Measurements from ENCODE around the gene PTGDR. TPM values are rescaled to one million over a fixed set of nuclear protein-coding genes. Genes with fewer than 3 reads are reported as not detected.

Gene PTGDR
- polyA plus RNA-seq, 1 of the 3 experiments (the other 2 are of a cell fraction) = not detected

- 68% methylated on average over 4 of the region's 4 CpGs for WGBS (ENCODE audit: low lambda C conversion rate)
- CTCF ChIA-PET = interaction anchor here (0.8 to 3.6 kb wide), 3 partner anchors 11 to 233 kb away, joined by 3 to 13 read pairs (median 4); partner anchors contain the start of gene PTGER2
- no peak overlapping the region for H3K9ac ChIP-seq
Measured at GRCh38 chr14:52303236-52303635, 35.7 kb downstream of the PTGDR start.

More at GRCh38 chr14:52303236-52303635, 35.7 kb downstream of the PTGDR start:
- H3K9me2 ChIP-seq = no peaks in the 10 kb centered on the region
- H3K4me1 ChIP-seq (ENCODE audit: control insufficient read depth in 1 of 2, insufficient read depth in 2 of 2, low read depth in 1 of 2, low read length in 1 of 2) = no peaks in the 10 kb centered on the region
- no peaks in the 10 kb centered on the region for H3K36me3 ChIP-seq (replicated peaks in 1 of 2; ENCODE audit: control insufficient read depth in 1 of 2, insufficient read depth in 2 of 2, low read length in 1 of 2)
- H3K9me3 ChIP-seq = no peaks in the 10 kb centered on the region
- H3K4me3 ChIP-seq (ENCODE audit: low read depth in 2 of 2, low read length in 1 of 2) = no peak overlapping the region
- H3F3A ChIP-seq (replicated peaks; ENCODE audit: insufficient read depth) = no peaks in the 10 kb centered on the region
- H2AFZ ChIP-seq (ENCODE audit: low read depth) = no peak overlapping the region
- H3K4me2 ChIP-seq = no peak overlapping the region
- H3K27ac ChIP-seq (ENCODE audit: low read depth in 2 of 2, low read length in 1 of 2) = no peak overlapping the region
- TF ChIP-seq NFIC (IDR thresholded peaks at IDR 0.05; ENCODE audit: borderline replicate concordance) (no peak), SIN3A (IDR thresholded peaks at IDR 0.05; ENCODE audit: borderline replicate concordance, low read depth, low read length) (no peak), NRF1 (IDR thresholded peaks at IDR 0.05; ENCODE audit: low read depth, low read length) (no peak), GATA2 (CRISPR knock-in tag; IDR thresholded peaks at IDR 0.05) (no peak), CTCF (IDR thresholded peaks at IDR 0.05) (no peak), TCF12 (IDR thresholded peaks at IDR 0.05) (no peak), ZBTB33 (IDR thresholded peaks at IDR 0.05; ENCODE audit: borderline replicate concordance, low read depth) (no peak), FOXJ3 (CRISPR knock-in tag; IDR thresholded peaks at IDR 0.05) (no peak), RXRA (IDR thresholded peaks at IDR 0.05; ENCODE audit: borderline replicate concordance, low read depth) (no peak), USF1 (IDR thresholded peaks at IDR 0.05; ENCODE audit: borderline replicate concordance, low read depth) (no peak), MXI1 (IDR thresholded peaks at IDR 0.05; ENCODE audit: low read depth, low read length) (no peak), TEAD4 (IDR thresholded peaks at IDR 0.05; ENCODE audit: borderline replicate concordance, insufficient read depth) (no peak)
- POLR2A ChIA-PET = no interaction called here
- no peak for DNase-seq
- H3K27me3 ChIP-seq (ENCODE audit: insufficient read depth) = no peaks in the 10 kb centered on the region
- H4K20me1 ChIP-seq (ENCODE audit: insufficient read depth) = no peaks in the 10 kb centered on the region
- no peaks in the 10 kb centered on the region for H3K79me2 ChIP-seq (ENCODE audit: insufficient read depth)

All from SK-N-SH (cell line).